ENCODE results near the gene VRTN. TPM values are rescaled to one million over a fixed set of nuclear protein-coding genes. Genes with fewer than 3 reads are reported as not detected.

VRTN gene
- total and polyA plus RNA-seq, 2 of the 8 experiments (the other 6 are each of a cell fraction or from before 2014, with no cell fraction given), result 133 to 148 TPM

GRCh38 chr14:74403619-74404417 is 55.5 kb downstream of the VRTN start (continued):
- TF ChIP-seq CTBP2 (IDR thresholded peaks at IDR 0.05; ENCODE audit: borderline replicate concordance, insufficient read depth, insufficient read length, low read length), result no peak
